Mesendoderm (in vitro differentiated cells): ENCODE measurements around the gene PCDHGA8.
"Not testable (repeated sequence)": the region's sequence is repeated elsewhere in the genome, so short reads cannot be mapped to it uniquely, and the experiment has no call there.

Experiments
- DNase-seq: peaks from one replicate; pipeline ENCODE4 v3.0.0; 2013
- H2AK5ac ChIP-seq: 2 replicates; pipeline ENCODE4 v1.6.1; 2013; ENCODE audit warnings: low read length, inconsistent platforms
- H2BK120ac ChIP-seq: 2 replicates; pipeline ENCODE4 v1.6.1; 2013; ENCODE audit warnings: low read depth, mild to moderate bottlenecking, low read length, moderate library complexity, mixed read lengths
- H2BK15ac ChIP-seq: replicated peaks from 2 replicates; pipeline ENCODE4 v1.6.1; 2013; ENCODE audit warnings: low read depth, mild to moderate bottlenecking, moderate library complexity
- H2BK5ac ChIP-seq: 2 replicates; pipeline ENCODE4 v1.6.1; 2013; ENCODE audit warnings: low read length, inconsistent platforms
- H3K18ac ChIP-seq: 2 replicates; pipeline ENCODE4 v1.6.1; 2013; ENCODE audit warnings: mild to moderate bottlenecking, low read length, mixed read lengths
- H3K23ac ChIP-seq: one replicate; pipeline ENCODE4 v1.6.1; 2013; ENCODE audit warnings: low read length
- H3K27ac ChIP-seq: 2 replicates; pipeline ENCODE4 v1.5.1; 2013; ENCODE audit warnings: low read depth, mild to moderate bottlenecking, inconsistent platforms, low read length, moderate library complexity
- H3K27me3 ChIP-seq: 2 replicates; pipeline ENCODE4 v1.6.1; 2013; ENCODE audit warnings: low read length, control low read depth, mild to moderate bottlenecking, inconsistent platforms; ENCODE audit not compliant: insufficient read depth, poor library complexity
- H3K36me3 ChIP-seq: 2 replicates; pipeline ENCODE4 v1.6.1; 2013; ENCODE audit warnings: low read length, inconsistent platforms; ENCODE audit not compliant: control insufficient read depth, insufficient read depth
- H3K4ac ChIP-seq: one replicate; pipeline ENCODE4 v1.6.1; 2013; ENCODE audit warnings: low read depth, mild to moderate bottlenecking, low read length, moderate library complexity
- H3K4me1 ChIP-seq: 2 replicates; pipeline ENCODE4 v1.6.1; 2013; ENCODE audit warnings: low read depth, low read length, inconsistent platforms; ENCODE audit not compliant: control insufficient read depth
- H3K4me2 ChIP-seq: 2 replicates; pipeline ENCODE4 v1.6.1; 2013; ENCODE audit warnings: low read length
- H3K4me3 ChIP-seq: 2 replicates; pipeline ENCODE4 v1.5.1; 2013; ENCODE audit warnings: mild to moderate bottlenecking, low read length
- H3K56ac ChIP-seq: one replicate; pipeline ENCODE4 v1.6.1; 2013; ENCODE audit warnings: low read length
- H3K79me1 ChIP-seq: 2 replicates; pipeline ENCODE4 v1.6.1; 2013; ENCODE audit warnings: low read length, inconsistent platforms
- H3K79me2 ChIP-seq: 2 replicates; pipeline ENCODE4 v1.6.1; 2013; ENCODE audit warnings: mild to moderate bottlenecking, low read length; ENCODE audit not compliant: control insufficient read depth, insufficient read depth
- H3K9ac ChIP-seq: 2 replicates; pipeline ENCODE4 v1.6.1; 2013; ENCODE audit warnings: low read length, inconsistent platforms
- H4K5ac ChIP-seq: one replicate; pipeline ENCODE4 v1.6.1; 2013; ENCODE audit warnings: low read length
- H4K8ac ChIP-seq: one replicate; pipeline ENCODE4 v1.6.1; 2013; ENCODE audit warnings: low read depth, mild to moderate bottlenecking, control low read depth, low read length, moderate library complexity
- WGBS: extraction: QIAGEN DNeasy Blood & Tissue Kit; methylation state at CpG from one replicate; pipeline ENCODE4 v1.1.7; 2013; ENCODE audit warnings: low lambda C conversion rate, missing lambda C conversion rate; ENCODE audit not compliant: insufficient coverage; ENCODE audit errors: extremely low coverage; 5-methylcytosine and 5-hydroxymethylcytosine counted together

PCDHGA8 gene

DNA sequence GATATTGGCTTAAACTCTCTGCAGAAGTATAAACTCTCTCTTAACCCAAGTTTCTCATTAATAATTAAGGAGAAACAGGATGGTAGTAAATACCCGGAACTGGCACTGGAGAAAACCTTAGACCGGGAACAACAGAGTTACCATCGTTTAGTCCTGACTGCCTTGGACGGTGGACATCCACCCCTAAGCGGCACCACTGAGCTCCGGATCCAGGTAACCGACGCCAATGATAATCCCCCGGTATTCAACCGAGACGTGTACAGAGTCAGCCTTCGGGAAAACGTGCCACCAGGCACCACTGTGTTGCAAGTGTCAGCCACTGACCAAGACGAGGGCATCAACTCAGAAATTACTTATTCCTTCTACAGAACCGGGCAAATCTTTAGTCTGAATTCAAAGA lies 6.2 kb downstream of the PCDHGA8 start:
- H3K4me2 ChIP-seq, result no peak overlapping the region
- WGBS, result no CpG with 5 or more reads among the region's 15 CpGs
- H3K23ac ChIP-seq, result no peak overlapping the region
- H3K18ac ChIP-seq, result no peak overlapping the region
- H3K79me2 ChIP-seq, result no peaks in the 10 kb centered on the region
- H3K79me1 ChIP-seq, result no peaks in the 10 kb centered on the region
- DNase-seq, result no peak
- H3K4me1 ChIP-seq, result no peaks in the 10 kb centered on the region
- H4K8ac ChIP-seq, result no peak overlapping the region
- no peaks in the 10 kb centered on the region for H3K27me3 ChIP-seq
- H2BK15ac ChIP-seq, result no peak overlapping the region
- no peak overlapping the region for H2AK5ac ChIP-seq
- H3K9ac ChIP-seq, result no peak overlapping the region
- no peak overlapping the region for H3K4ac ChIP-seq
- no peak overlapping the region for H3K56ac ChIP-seq
- H4K5ac ChIP-seq, result no peak overlapping the region
- no peaks in the 10 kb centered on the region for H3K36me3 ChIP-seq
- no peak overlapping the region for H3K4me3 ChIP-seq
- no peak overlapping the region for H2BK120ac ChIP-seq
- no peak overlapping the region for H2BK5ac ChIP-seq
- no peak overlapping the region for H3K27ac ChIP-seq

DNA sequence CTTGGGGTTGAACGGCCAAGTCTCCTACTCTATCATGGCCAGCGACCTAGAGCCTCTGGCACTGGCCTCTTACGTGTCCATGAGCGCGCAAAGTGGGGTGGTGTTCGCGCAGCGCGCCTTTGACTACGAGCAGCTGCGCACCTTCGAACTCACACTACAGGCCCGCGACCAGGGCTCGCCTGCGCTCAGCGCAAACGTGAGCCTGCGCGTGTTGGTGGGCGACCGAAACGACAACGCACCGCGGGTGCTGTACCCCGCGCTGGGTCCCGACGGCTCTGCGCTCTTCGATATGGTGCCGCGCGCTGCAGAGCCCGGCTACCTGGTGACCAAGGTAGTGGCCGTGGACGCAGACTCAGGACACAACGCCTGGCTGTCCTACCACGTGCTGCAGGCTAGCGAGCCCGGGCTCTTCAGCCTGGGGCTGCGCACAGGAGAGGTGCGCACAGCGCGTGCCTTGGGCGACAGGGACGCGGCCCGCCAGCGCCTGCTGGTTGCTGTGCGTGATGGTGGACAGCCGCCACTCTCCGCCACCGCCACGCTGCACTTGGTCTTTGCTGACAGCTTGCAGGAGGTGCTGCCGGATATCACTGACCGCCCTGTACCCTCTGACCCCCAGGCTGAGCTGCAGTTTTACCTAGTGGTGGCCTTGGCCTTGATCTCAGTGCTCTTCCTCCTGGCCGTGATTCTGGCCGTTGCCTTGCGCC lies 7.3 kb downstream of the PCDHGA8 start:
- Histone ChIP-seq H3K23ac (no peak overlapping the region), H3K9ac (no peak overlapping the region), H3K4me3 (no peak overlapping the region), H3K36me3 (no peaks in the 10 kb centered on the region), H2BK120ac (no peak overlapping the region), H3K4ac (no peak overlapping the region), H2BK15ac (no peak overlapping the region), H3K18ac (no peak overlapping the region), H2AK5ac (no peak overlapping the region), H3K79me2 (no peaks in the 10 kb centered on the region), H3K27ac (no peak overlapping the region), H3K27me3 (no peaks in the 10 kb centered on the region), H2BK5ac (no peak overlapping the region), H4K8ac (no peak overlapping the region), H3K79me1 (no peaks in the 10 kb centered on the region), H3K4me1 (no peaks in the 10 kb centered on the region), H3K4me2 (no peak overlapping the region), H4K5ac (no peak overlapping the region), H3K56ac (no peak overlapping the region)
- WGBS, result no CpG with 5 or more reads among the region's 61 CpGs
- DNase-seq, result no peak

DNA sequence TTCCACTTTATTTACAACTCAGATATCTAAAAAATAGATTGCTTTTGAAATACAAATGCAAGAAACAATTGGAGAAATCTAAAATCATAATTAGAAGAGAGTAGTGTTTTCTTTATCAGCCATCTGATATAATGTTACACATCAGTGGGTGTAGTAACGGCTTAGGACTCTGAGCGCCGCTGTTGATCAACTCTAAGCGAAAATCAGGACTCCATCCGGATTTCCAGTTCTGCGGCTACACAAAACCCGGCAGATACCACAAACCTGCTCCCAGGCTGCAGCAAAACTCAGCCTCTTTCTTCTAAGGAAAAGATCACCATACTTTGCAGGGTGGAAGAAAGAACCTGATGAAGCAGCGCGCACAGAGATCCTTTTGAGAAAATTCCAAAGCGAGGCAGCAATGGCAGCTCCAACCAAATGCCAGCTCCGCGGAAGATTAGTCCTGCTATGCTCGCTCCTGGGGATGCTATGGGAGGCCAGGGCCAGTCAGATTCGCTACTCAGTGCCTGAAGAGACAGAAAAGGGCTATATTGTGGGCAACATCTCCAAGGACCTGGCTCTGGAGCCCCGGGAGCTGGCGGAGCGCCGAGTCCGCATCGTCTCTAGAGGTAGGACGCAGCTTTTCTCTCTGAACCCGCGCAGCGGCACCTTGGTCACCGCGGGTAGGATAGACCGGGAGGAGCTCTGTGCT lies 10.3 kb downstream of the PCDHGA8 start, which contains the start of gene PCDHGA9:
Gene PCDHGA9, plus strand, starts transcription at position 226 of the 691 bp plus-strand sequence. Its CDS starts 175 bp downstream, at position 401.
- DNase-seq, result no peak

DNA sequence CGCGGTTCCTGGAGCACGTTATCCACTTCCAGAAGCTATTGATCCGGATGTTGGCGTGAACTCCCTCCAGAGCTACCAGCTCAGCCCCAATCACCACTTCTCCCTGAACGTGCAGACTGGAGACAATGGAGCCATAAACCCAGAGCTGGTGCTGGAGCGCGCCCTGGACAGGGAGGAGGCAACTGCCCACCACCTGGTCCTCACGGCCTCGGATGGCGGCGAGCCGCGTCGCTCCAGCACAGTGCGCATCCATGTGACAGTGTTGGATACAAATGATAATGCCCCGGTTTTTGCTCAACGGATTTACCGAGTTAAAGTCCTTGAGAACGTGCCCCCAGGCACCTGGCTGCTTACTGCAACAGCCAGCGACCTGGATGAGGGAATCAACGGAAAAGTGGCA lies 11.0 kb downstream of the PCDHGA8 start:
- no CpG with 5 or more reads among the region's 22 CpGs for WGBS
- no peak overlapping the region for H3K9ac ChIP-seq
- H2AK5ac ChIP-seq, result no peak overlapping the region
- H4K5ac ChIP-seq, result no peak overlapping the region
- H3K23ac ChIP-seq, result no peak overlapping the region
- no peaks in the 10 kb centered on the region for H3K36me3 ChIP-seq
- no peak overlapping the region for H3K18ac ChIP-seq
- no peak overlapping the region for H4K8ac ChIP-seq
- no peaks in the 10 kb centered on the region for H3K79me2 ChIP-seq
- no peak overlapping the region for H3K56ac ChIP-seq
- no peak overlapping the region for H2BK15ac ChIP-seq
- no peak overlapping the region for H3K4me3 ChIP-seq
- H3K27me3 ChIP-seq, result no peaks in the 10 kb centered on the region
- no peaks in the 10 kb centered on the region for H3K4me1 ChIP-seq
- no peak overlapping the region for H3K4ac ChIP-seq
- no peak for DNase-seq
- H3K4me2 ChIP-seq, result no peak overlapping the region
- H2BK120ac ChIP-seq, result no peak overlapping the region
- no peak overlapping the region for H3K27ac ChIP-seq
- no peak overlapping the region for H2BK5ac ChIP-seq
- H3K79me1 ChIP-seq, result no peaks in the 10 kb centered on the region

More for the DNA sequence above, 10.3 kb downstream of the PCDHGA8 start, which contains the start of gene PCDHGA9:
- no peak within 1 kb of the TSS for H4K8ac ChIP-seq
- no peaks in the 10 kb centered on the region for H3K27me3 ChIP-seq
- H3K23ac ChIP-seq, result no peak within 1 kb of the TSS
- no peak within 1 kb of the TSS for H2BK120ac ChIP-seq
- H3K4me3 ChIP-seq, result no peak within 1 kb of the TSS
- H3K18ac ChIP-seq, result no peak within 1 kb of the TSS
- H3K79me2 ChIP-seq, result no peaks in the 10 kb centered on the region
- no peak within 1 kb of the TSS for H2BK5ac ChIP-seq
- H3K79me1 ChIP-seq, result no peaks in the 10 kb centered on the region
- H3K4me2 ChIP-seq, result no peak within 1 kb of the TSS
- no peaks in the 10 kb centered on the region for H3K36me3 ChIP-seq
- H3K4ac ChIP-seq, result no peak within 1 kb of the TSS
- no peaks in the 10 kb centered on the region for H3K4me1 ChIP-seq
- WGBS, result no CpG with 5 or more reads among the region's 27 CpGs
- H2BK15ac ChIP-seq, result no peak within 1 kb of the TSS
- no peak within 1 kb of the TSS for H3K56ac ChIP-seq
- no peak within 1 kb of the TSS for H4K5ac ChIP-seq
- H2AK5ac ChIP-seq, result no peak within 1 kb of the TSS
- no peak within 1 kb of the TSS for H3K27ac ChIP-seq
- H3K9ac ChIP-seq, result no peak within 1 kb of the TSS

DNA sequence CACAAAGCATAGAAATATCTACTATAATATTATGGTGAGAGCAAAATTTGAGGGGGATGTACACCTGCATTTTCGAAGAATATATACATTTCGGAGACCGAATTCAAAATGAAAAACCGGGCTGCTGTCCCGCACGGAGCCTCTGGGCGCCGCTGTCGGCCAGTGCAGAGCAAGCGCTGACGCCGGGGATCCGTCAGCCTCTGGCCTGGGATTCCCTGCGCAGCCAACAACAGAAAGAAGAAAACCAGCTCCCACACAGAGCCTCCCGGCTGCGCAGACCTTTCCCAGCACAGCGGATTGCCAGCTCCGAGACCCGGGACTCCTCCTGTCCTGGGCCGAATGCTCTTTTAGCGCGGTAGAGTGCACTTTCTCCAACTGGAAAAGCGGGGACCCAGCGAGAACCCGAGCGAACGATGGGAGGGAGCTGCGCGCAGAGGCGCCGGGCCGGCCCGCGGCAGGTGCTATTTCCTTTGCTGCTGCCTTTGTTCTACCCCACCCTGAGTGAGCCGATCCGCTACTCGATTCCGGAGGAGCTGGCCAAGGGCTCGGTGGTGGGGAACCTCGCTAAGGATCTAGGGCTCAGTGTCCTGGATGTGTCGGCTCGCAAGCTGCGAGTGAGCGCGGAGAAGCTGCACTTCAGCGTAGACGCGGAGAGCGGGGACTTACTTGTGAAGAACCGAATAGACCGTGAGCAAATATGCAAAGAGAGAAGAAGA lies 15.5 kb downstream of the PCDHGA8 start, which contains the start of gene PCDHGB6:
Gene PCDHGB6, plus strand, starts transcription at position 232 of the 716 bp plus-strand sequence. Its CDS starts 182 bp downstream, at position 414.
- H4K8ac ChIP-seq, H3K79me2 ChIP-seq, H2AK5ac ChIP-seq, H3K23ac ChIP-seq, H3K27ac ChIP-seq, H3K36me3 ChIP-seq, H2BK5ac ChIP-seq, H3K27me3 ChIP-seq, H2BK120ac ChIP-seq, H3K4me1 ChIP-seq, H4K5ac ChIP-seq, H3K18ac ChIP-seq, H3K79me1 ChIP-seq, H3K4ac ChIP-seq, H2BK15ac ChIP-seq: not testable (repeated sequence)
- Histone ChIP-seq H3K4me3 (peak within 1 kb of the TSS; percentile 53), H3K9ac (peak within 1 kb of the TSS; percentile 67), H3K56ac (peak within 1 kb of the TSS; percentile 80), H3K4me2 (peak within 1 kb of the TSS; percentile 75)
- DNase-seq, result peak; percentile 84
- no CpG with 5 or more reads among the region's 51 CpGs for WGBS
